ENCODE results near the gene LRP3.

Gene LRP3

GRCh38 chr19:33175156-33175782 lies 18.9 kb upstream of the LRP3 start:
- 95% methylated on average over 10 of the region's 10 CpGs for WGBS

DNA sequence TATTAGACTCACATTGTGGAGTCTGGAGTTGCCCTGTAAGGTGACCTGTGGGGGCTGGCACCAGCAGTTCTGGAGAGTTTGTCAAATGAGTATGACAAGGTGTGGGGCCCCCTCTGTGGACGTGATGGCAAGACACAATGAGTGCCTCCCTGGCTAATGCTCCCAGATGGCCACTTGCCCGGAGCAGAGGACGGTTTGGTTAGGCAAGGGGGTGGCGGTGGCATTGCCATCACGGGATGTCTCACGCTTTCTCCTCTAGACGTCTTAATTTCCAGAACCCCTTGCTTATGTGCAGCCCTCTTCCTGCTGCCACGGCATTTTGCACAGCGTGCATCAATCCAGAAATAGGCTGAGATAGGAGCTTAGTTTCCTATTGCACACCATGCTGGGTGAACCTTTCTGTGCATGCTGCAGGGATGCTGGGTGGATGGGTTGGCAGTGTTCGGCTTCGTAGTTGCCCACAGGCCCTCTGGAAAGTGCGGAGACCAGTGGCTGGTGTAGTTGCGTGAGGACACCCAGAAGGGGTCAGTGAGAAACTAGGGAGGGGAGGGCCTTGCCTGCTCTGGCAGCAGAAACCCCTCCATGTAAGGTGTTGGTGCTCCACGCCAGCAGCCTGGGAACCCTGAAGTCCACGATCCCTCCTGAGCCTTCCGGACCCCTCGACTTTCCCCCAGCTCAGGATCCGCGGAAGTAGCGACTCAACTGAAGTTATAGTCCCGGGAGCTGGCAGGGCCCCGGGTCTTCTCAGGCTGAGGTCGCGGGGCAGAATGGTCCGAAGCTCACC lies 18.1 kb upstream of the LRP3 start:
- Histone ChIP-seq H3K18ac (ENCODE audit: low read depth in 1 of 2, low read length in 2 of 2) (peak overlapping the region; percentile 84 to 93), H2AFZ (ENCODE audit: low read depth, low read length) (peak overlapping the region; percentile 87)
- WGBS, result 31% methylated on average over 24 of the region's 25 CpGs

More at GRCh38 chr19:33175156-33175782, 18.9 kb upstream of the LRP3 start:
- no peak for DNase-seq
- Histone ChIP-seq H3K27ac (ENCODE audit: low read length, poor library complexity, severe bottlenecking) (no peak overlapping the region), H3K4ac (ENCODE audit: low read depth in 1 of 2, low read length in 2 of 2) (no peak overlapping the region), H3K14ac (ENCODE audit: low read length in 2 of 2) (no peak overlapping the region), H3K4me3 (ENCODE audit: insufficient read depth in 1 of 2, low read depth in 1 of 2, low read length in 2 of 2) (peak overlapping the region in 1 of 2 experiments; percentile 92), H2BK15ac (ENCODE audit: low read depth, poor library complexity, severe bottlenecking) (no peak overlapping the region), H3K36me3 (ENCODE audit: control insufficient read depth in 1 of 2, insufficient read depth in 2 of 2, low read depth in 1 of 2, low read length in 2 of 2) (no peaks in the 10 kb centered on the region), H2BK12ac (ENCODE audit: low read length in 2 of 2) (no peak overlapping the region), H3K27me3 (ENCODE audit: control insufficient read depth in 1 of 2, insufficient read depth in 1 of 2, low read length in 2 of 2) (peaks cover 0 to under 1% of the 10 kb centered on the region in 2 experiments), H2AFZ (ENCODE audit: low read depth, low read length) (no peak overlapping the region), H4K8ac (ENCODE audit: low read length) (no peak overlapping the region), H2BK120ac (ENCODE audit: low read depth, low read length) (no peak overlapping the region), H2AK5ac (ENCODE audit: low read length, severe bottlenecking) (peak overlapping the region; percentile 10), H3K18ac (ENCODE audit: low read depth in 1 of 2, low read length in 2 of 2) (no peak overlapping the region), H3K23ac (ENCODE audit: low read length in 2 of 2) (no peak overlapping the region), H3K4me1 (ENCODE audit: control insufficient read depth, insufficient read depth, low read depth, low read length) (peaks cover 36% of the 10 kb centered on the region), H2BK5ac (ENCODE audit: low read depth, low read length, poor library complexity, severe bottlenecking) (no peak overlapping the region), H3K79me1 (replicated peaks; ENCODE audit: low read length, poor library complexity, severe bottlenecking) (peaks cover 11% of the 10 kb centered on the region), H3K9me3 (ENCODE audit: control insufficient read depth, low read length) (no peaks in the 10 kb centered on the region), H4K91ac (ENCODE audit: low read length) (no peak overlapping the region), H3K4me2 (ENCODE audit: low read length, poor library complexity, severe bottlenecking) (no peak overlapping the region), H3K9ac (ENCODE audit: low read length) (peak overlapping the region; percentile 90)

GRCh38 chr19:33176670-33177416 lies 17.3 kb upstream of the LRP3 start:
- Histone ChIP-seq H3K18ac (ENCODE audit: low read depth in 1 of 2, low read length in 2 of 2) (peak overlapping the region; percentile 84 to 93), H3K4me2 (ENCODE audit: low read length, poor library complexity, severe bottlenecking) (peak overlapping the region; percentile 87), H3K9me3 (ENCODE audit: control insufficient read depth, low read length) (no peaks in the 10 kb centered on the region), H2AK5ac (ENCODE audit: low read length, severe bottlenecking) (no peak overlapping the region), H3K27ac (ENCODE audit: low read length, poor library complexity, severe bottlenecking) (peak overlapping the region; percentile 53), H3K4ac (ENCODE audit: low read depth in 1 of 2, low read length in 2 of 2) (peak overlapping the region; percentile 59 to 77), H4K91ac (ENCODE audit: low read length) (peak overlapping the region; percentile 88), H4K8ac (ENCODE audit: low read length) (peak overlapping the region; percentile 99), H3K36me3 (ENCODE audit: control insufficient read depth in 1 of 2, insufficient read depth in 2 of 2, low read depth in 1 of 2, low read length in 2 of 2) (no peaks in the 10 kb centered on the region), H3K14ac (ENCODE audit: low read length in 2 of 2) (no peak overlapping the region), H3K4me1 (ENCODE audit: control insufficient read depth, insufficient read depth, low read depth, low read length) (peaks cover 33% of the 10 kb centered on the region), H2AFZ (ENCODE audit: low read depth, low read length) (peak overlapping the region; percentile 87), H2BK15ac (ENCODE audit: low read depth, poor library complexity, severe bottlenecking) (peak overlapping the region; percentile 57), H2BK5ac (ENCODE audit: low read depth, low read length, poor library complexity, severe bottlenecking) (peak overlapping the region; percentile 96), H3K23ac (ENCODE audit: low read length in 2 of 2) (no peak overlapping the region), H3K79me1 (replicated peaks; ENCODE audit: low read length, poor library complexity, severe bottlenecking) (peaks cover 11% of the 10 kb centered on the region), H2BK12ac (ENCODE audit: low read length in 2 of 2) (no peak overlapping the region), H3K9ac (ENCODE audit: low read length) (peak overlapping the region; percentile 90), H2BK120ac (ENCODE audit: low read depth, low read length) (peak overlapping the region; percentile 96), H3K4me3 (ENCODE audit: insufficient read depth in 1 of 2, low read depth in 1 of 2, low read length in 2 of 2) (peak overlapping the region; percentile 75 to 92), H3K27me3 (ENCODE audit: control insufficient read depth in 1 of 2, insufficient read depth in 1 of 2, low read length in 2 of 2) (peaks cover 0 to 4% of the 10 kb centered on the region in 2 experiments)
- DNase-seq, result peak; percentile 99
- under 1% methylated on average over 65 of the region's 65 CpGs for WGBS

More for the DNA sequence above, 18.1 kb upstream of the LRP3 start:
- H4K8ac ChIP-seq (ENCODE audit: low read length), result peak overlapping the region; percentile 99
- no peak overlapping the region for H3K23ac ChIP-seq (ENCODE audit: low read length in 2 of 2)
- peak overlapping the region; percentile 67 for H3K4me2 ChIP-seq (ENCODE audit: low read length, poor library complexity, severe bottlenecking)
- no peaks in the 10 kb centered on the region for H3K36me3 ChIP-seq (ENCODE audit: control insufficient read depth in 1 of 2, insufficient read depth in 2 of 2, low read depth in 1 of 2, low read length in 2 of 2)
- no peak overlapping the region for H2BK15ac ChIP-seq (ENCODE audit: low read depth, poor library complexity, severe bottlenecking)
- peak overlapping the region; percentile 39 for H3K27ac ChIP-seq (ENCODE audit: low read length, poor library complexity, severe bottlenecking)
- H3K79me1 ChIP-seq (replicated peaks; ENCODE audit: low read length, poor library complexity, severe bottlenecking), result peaks cover 11% of the 10 kb centered on the region
- peak overlapping the region in 1 of 2 experiments; percentile 84 for H3K14ac ChIP-seq (ENCODE audit: low read length in 2 of 2)
- peak overlapping the region; percentile 96 for H2BK120ac ChIP-seq (ENCODE audit: low read depth, low read length)
- H3K4me3 ChIP-seq (ENCODE audit: insufficient read depth in 1 of 2, low read depth in 1 of 2, low read length in 2 of 2), result peak overlapping the region; percentile 75 to 92
- peak overlapping the region; percentile 88 for H4K91ac ChIP-seq (ENCODE audit: low read length)
- peak overlapping the region; percentile 59 to 77 for H3K4ac ChIP-seq (ENCODE audit: low read depth in 1 of 2, low read length in 2 of 2)
- no peak overlapping the region for H2AK5ac ChIP-seq (ENCODE audit: low read length, severe bottlenecking)
- H2BK12ac ChIP-seq (ENCODE audit: low read length in 2 of 2), result peak overlapping the region in 1 of 2 experiments; percentile 45
- H3K9ac ChIP-seq (ENCODE audit: low read length), result peak overlapping the region; percentile 90
- peaks cover 0 to 4% of the 10 kb centered on the region in 2 experiments for H3K27me3 ChIP-seq (ENCODE audit: control insufficient read depth in 1 of 2, insufficient read depth in 1 of 2, low read length in 2 of 2)
- peak; percentile 65 for DNase-seq
- peak overlapping the region; percentile 96 for H2BK5ac ChIP-seq (ENCODE audit: low read depth, low read length, poor library complexity, severe bottlenecking)
- H3K4me1 ChIP-seq (ENCODE audit: control insufficient read depth, insufficient read depth, low read depth, low read length), result peaks cover 36% of the 10 kb centered on the region
- no peaks in the 10 kb centered on the region for H3K9me3 ChIP-seq (ENCODE audit: control insufficient read depth, low read length)

Data from mesenchymal stem cell (in vitro differentiated cells and primary cell).